NT2/D1 (cell line): ENCODE measurements around the gene PARN.

Source experiments
- SUZ12 ChIP-seq: IDR thresholded peaks from 2 replicates; pipeline ENCODE4 v1.6.1; 2011; ENCODE audit not compliant: insufficient read length, insufficient read depth; ENCODE audit errors: extremely low read depth
- YY1 ChIP-seq: IDR thresholded peaks from 2 replicates; pipeline ENCODE4 v1.6.1; 2011; ENCODE audit not compliant: insufficient read length, insufficient read depth
- ZNF274 ChIP-seq: IDR thresholded peaks from 2 replicates; pipeline ENCODE4 v1.6.1; 2011; ENCODE audit warnings: mild to moderate bottlenecking, low read depth, low read length

DNA sequence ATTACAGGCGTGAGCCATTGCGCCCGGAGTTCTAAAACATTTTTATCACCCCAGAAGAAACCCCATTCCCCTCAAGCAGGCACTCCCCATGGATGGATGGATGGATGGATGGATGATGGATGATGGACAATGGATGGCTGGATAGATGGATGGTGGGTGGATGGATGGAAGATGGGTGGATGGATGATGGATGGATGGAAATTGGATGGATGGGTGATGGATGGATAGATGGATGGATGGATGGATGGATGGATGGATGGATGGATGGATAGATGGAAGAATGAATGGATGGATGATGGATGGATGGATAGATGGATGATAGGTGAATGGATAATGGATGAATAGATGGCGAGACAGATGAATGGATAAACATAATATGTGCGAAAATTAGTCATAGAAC, 47.6 kb upstream of the PARN start:
- TF ChIP-seq ZNF274 = no peak
- no peak for TF ChIP-seq YY1
- no peak for TF ChIP-seq SUZ12
